Measurements from ENCODE around the gene HSPG2. TPM values are rescaled to one million over a fixed set of nuclear protein-coding genes. Genes with fewer than 3 reads are reported as not detected.

HSPG2 gene
- total RNA-seq, 1 donor from 2014 or later = 1.7 TPM

GRCh38 chr1:21867451-21867996 is 69.6 kb downstream of the HSPG2 start:
- ChIA-PET POLR2A (no interaction called here), CTCF (no interaction called here)
- TF ChIP-seq CTCF (IDR thresholded peaks at IDR 0.05) = no peak
- no peaks in the 10 kb centered on the region for H3K9me3 Mint-ChIP-seq
- intact Hi-C loops (cut with micrococcal nuclease) = loop anchor here (2.0 to 10.0 kb wide), 2 partner anchors 53 to 77 kb away; no protein-coding TSS in a partner anchor
- no peak for ATAC-seq (ENCODE audit: low read depth)
- H3K27me3 Mint-ChIP-seq = no peaks in the 10 kb centered on the region
- no peaks in the 10 kb centered on the region for H3K36me3 Mint-ChIP-seq (ENCODE audit: low read depth)
- H3K4me3 Mint-ChIP-seq = no peak overlapping the region
- peaks cover 21% of the 10 kb centered on the region for H3K4me1 Mint-ChIP-seq
- H3K27ac Mint-ChIP-seq = no peak overlapping the region
- DNase-seq = no peak

GRCh38 chr1:21866707-21867043 is 70.4 kb downstream of the HSPG2 start:
- Mint-ChIP-seq H3K27ac (peak overlapping the region; percentile 84), H3K9me3 (no peaks in the 10 kb centered on the region), H3K4me1 (peaks cover 21% of the 10 kb centered on the region), H3K4me3 (no peak overlapping the region), H3K36me3 (ENCODE audit: low read depth) (no peaks in the 10 kb centered on the region), H3K27me3 (no peaks in the 10 kb centered on the region)
- DNase-seq (no peak), ATAC-seq (ENCODE audit: low read depth) (no peak)
- intact Hi-C loops (cut with micrococcal nuclease) = loop anchor here (1.0 to 10.0 kb wide), 3 partner anchors 14 to 78 kb away; no protein-coding TSS in a partner anchor
- POLR2A ChIA-PET = interaction anchor here (0.5 to 0.6 kb wide), 2 partner anchors 98 to 213 kb away, joined by 4 to 12 read pairs; no protein-coding TSS in a partner anchor
- TF ChIP-seq CTCF (IDR thresholded peaks at IDR 0.05) = no peak
- CTCF ChIA-PET = no interaction called here

GRCh38 chr1:21865943-21866706 is 71.0 kb downstream of the HSPG2 start:
- TF ChIP-seq CTCF (IDR thresholded peaks at IDR 0.05) = no peak
- peak overlapping the region; percentile 44 for H3K4me3 Mint-ChIP-seq
- H3K4me1 Mint-ChIP-seq = peaks cover 21% of the 10 kb centered on the region
- ATAC-seq (ENCODE audit: low read depth) = peak; percentile 79
- intact Hi-C loops (cut with micrococcal nuclease) = loop anchor here (1.0 to 10.0 kb wide), 3 partner anchors 14 to 79 kb away; no protein-coding TSS in a partner anchor
- H3K27me3 Mint-ChIP-seq = no peaks in the 10 kb centered on the region
- no peaks in the 10 kb centered on the region for H3K9me3 Mint-ChIP-seq
- DNase-seq = peak; percentile 27
- H3K36me3 Mint-ChIP-seq (ENCODE audit: low read depth) = no peaks in the 10 kb centered on the region
- ChIA-PET CTCF (no interaction called here), POLR2A (interaction anchor here (0.5 to 0.6 kb wide), 3 partner anchors 97 to 540 kb away, joined by 4 to 12 read pairs (median 6); no protein-coding TSS in a partner anchor)
- peak overlapping the region; percentile 84 for H3K27ac Mint-ChIP-seq

GRCh38 chr1:21865609-21865942 is 71.5 kb downstream of the HSPG2 start:
- ChIA-PET CTCF (no interaction called here), POLR2A (interaction anchor here (0.6 kb wide), 1 partner anchor 540 kb away, joined by 6 read pairs; no protein-coding TSS in a partner anchor)
- no peak for ATAC-seq (ENCODE audit: low read depth)
- Mint-ChIP-seq H3K9me3 (no peaks in the 10 kb centered on the region), H3K36me3 (ENCODE audit: low read depth) (no peaks in the 10 kb centered on the region), H3K4me3 (no peak overlapping the region), H3K27ac (peak overlapping the region; percentile 84), H3K4me1 (peaks cover 21% of the 10 kb centered on the region), H3K27me3 (no peaks in the 10 kb centered on the region)
- DNase-seq = peak; percentile 24
- intact Hi-C loops (cut with micrococcal nuclease) = loop anchor here (10.0 kb wide), 1 partner anchor 79 kb away; no protein-coding TSS in a partner anchor
- no peak for TF ChIP-seq CTCF (IDR thresholded peaks at IDR 0.05)

GRCh38 chr1:21864730-21865129 is 72.4 kb downstream of the HSPG2 start:
- intact Hi-C loops (cut with micrococcal nuclease) = loop anchor here (10.0 kb wide), 1 partner anchor 80 kb away; no protein-coding TSS in a partner anchor
- ChIA-PET CTCF (no interaction called here), POLR2A (no interaction called here)
- Mint-ChIP-seq H3K4me3 (no peak overlapping the region), H3K9me3 (no peaks in the 10 kb centered on the region), H3K27ac (no peak overlapping the region), H3K36me3 (ENCODE audit: low read depth) (no peaks in the 10 kb centered on the region), H3K27me3 (no peaks in the 10 kb centered on the region), H3K4me1 (peaks cover 21% of the 10 kb centered on the region)
- no peak for ATAC-seq (ENCODE audit: low read depth)
- no peak for TF ChIP-seq CTCF (IDR thresholded peaks at IDR 0.05)
- DNase-seq = no peak

All from activated B cell treated with CpG ODN at 0.5 μM for 24 hours (primary cell).